ENCODE results near the gene COQ4.
A peak's percentile ranks its signal among the peaks of the same experiment; 100 is the strongest.

The COQ4 gene

DNA sequence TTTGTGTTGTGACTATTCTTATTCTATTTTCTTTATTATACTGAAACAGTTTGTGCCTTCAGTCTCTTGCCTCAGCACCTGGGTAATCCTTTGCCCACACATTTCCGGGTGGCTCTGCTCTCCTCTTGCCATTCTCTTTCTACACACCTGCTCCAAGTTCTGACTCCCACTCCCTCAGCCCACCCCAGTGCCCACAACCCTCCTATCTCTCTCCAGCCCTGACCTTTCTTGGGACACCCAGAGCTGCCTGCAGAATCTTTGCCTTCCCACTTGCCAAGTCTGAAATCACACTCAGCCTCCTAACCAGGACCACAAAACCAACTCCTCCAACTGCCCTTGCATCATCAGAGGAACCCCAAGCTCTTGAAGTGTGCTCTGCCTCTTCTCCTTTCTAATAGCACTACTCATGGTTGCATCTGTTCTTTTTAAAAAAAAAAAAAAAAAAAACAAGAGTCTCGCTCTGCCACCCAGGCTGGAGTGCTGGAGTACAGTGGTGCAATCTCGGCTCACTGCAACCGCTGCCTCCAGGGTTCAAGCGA is 42.5 kb upstream of the COQ4 start:
- peaks cover 59% of the 10 kb centered on the region for H3K4me1 Mint-ChIP-seq
- H3K27me3 Mint-ChIP-seq (ENCODE audit: low read depth, poor library complexity), result peaks cover 2% of the 10 kb centered on the region
- peak overlapping the region; percentile 21 for H3K4me3 Mint-ChIP-seq
- H3K27ac Mint-ChIP-seq, result peak overlapping the region; percentile 62
- peaks cover 7% of the 10 kb centered on the region for H3K36me3 Mint-ChIP-seq (ENCODE audit: low read depth)
- H3K9me3 Mint-ChIP-seq, result no peaks in the 10 kb centered on the region
- no peak for DNase-seq
- no peak for TF ChIP-seq CTCF (IDR thresholded peaks at IDR 0.05)

GRCh38 chr9:128282500-128282899 is 40.1 kb upstream of the COQ4 start:
- H3K4me1 Mint-ChIP-seq, result peaks cover 46% of the 10 kb centered on the region
- peaks cover 13% of the 10 kb centered on the region for H3K36me3 Mint-ChIP-seq (ENCODE audit: low read depth)
- H3K27me3 Mint-ChIP-seq (ENCODE audit: low read depth, poor library complexity), result no peaks in the 10 kb centered on the region
- H3K27ac Mint-ChIP-seq, result no peak overlapping the region
- H3K9me3 Mint-ChIP-seq, result no peaks in the 10 kb centered on the region
- DNase-seq, result no peak
- no peak overlapping the region for H3K4me3 Mint-ChIP-seq
- TF ChIP-seq CTCF (IDR thresholded peaks at IDR 0.05), result no peak

GRCh38 chr9:128285033-128285784 is 37.4 kb upstream of the COQ4 start:
- no peak for DNase-seq

DNA sequence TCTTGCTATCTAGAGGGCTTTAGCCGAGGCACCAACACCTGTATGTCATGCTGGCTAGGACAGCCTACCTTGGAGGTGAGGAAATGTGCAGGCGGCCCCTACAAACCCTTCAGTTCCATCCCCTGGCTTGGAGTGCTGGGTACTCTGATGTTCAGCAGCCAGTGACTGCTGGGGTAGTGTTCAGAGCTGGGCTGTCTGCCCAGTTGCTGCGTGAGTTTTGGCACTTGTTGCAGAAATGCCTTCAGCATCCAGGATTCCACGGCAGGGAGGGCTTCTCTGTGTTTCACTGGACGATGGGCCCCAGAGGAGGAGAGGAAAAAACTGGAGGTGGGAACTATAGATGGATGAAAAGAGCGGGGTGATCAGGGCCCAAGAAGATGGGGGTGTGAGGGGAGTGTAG is 36.2 kb upstream of the COQ4 start:
- DNase-seq, result no peak
- H3K9me3 Mint-ChIP-seq, result no peaks in the 10 kb centered on the region
- peaks cover 17% of the 10 kb centered on the region for H3K4me1 Mint-ChIP-seq
- no peak overlapping the region for H3K27ac Mint-ChIP-seq
- H3K36me3 Mint-ChIP-seq (ENCODE audit: low read depth), result peaks cover 23% of the 10 kb centered on the region
- H3K27me3 Mint-ChIP-seq (ENCODE audit: low read depth, poor library complexity), result peaks cover 3% of the 10 kb centered on the region
- no peak overlapping the region for H3K4me3 Mint-ChIP-seq
- TF ChIP-seq CTCF (IDR thresholded peaks at IDR 0.05), result no peak

More at GRCh38 chr9:128285033-128285784, 37.4 kb upstream of the COQ4 start:
- Mint-ChIP-seq H3K4me1 (peaks cover 28% of the 10 kb centered on the region), H3K27ac (peak overlapping the region; percentile 44), H3K9me3 (no peaks in the 10 kb centered on the region), H3K4me3 (no peak overlapping the region), H3K36me3 (ENCODE audit: low read depth) (peaks cover 27% of the 10 kb centered on the region), H3K27me3 (ENCODE audit: low read depth, poor library complexity) (peaks cover 3% of the 10 kb centered on the region)
- TF ChIP-seq CTCF (IDR thresholded peaks at IDR 0.05), result no peak

DNA sequence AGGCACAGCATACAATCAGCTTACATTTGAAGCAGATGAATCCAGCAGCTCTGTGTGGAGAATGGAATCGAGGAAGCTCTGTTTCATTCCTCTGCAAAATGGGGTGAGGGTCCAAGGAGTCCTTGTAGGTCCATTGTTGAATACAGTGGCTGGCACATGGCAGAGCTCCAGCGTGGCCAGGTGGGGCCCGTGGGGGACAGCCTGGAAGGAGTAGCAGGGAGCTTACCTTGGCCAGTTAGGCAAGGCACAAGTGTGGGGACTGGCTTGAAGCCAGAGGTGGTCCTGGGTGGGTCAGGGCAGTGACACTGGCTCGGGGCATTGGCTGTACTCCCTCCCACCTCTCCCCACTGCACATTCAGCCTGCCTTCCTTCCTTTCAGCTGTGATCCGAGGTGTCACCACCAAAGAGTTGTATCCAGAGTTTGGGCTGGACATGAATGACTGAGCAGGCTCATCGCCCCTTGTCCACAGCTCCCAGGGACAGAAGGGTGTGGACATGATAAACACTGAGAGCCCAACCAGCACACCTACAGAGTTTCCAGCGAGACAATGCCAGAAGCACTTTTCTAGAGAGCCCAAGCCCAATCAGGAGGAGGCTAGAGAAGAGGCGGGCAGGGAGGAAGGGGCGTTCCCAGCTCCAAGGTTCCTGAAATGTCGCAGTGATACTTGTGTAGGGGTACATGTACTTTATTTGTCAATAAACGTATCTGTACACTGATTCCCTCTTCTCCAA is 34.2 kb upstream of the COQ4 start:
- H3K4me1 Mint-ChIP-seq, result peaks cover 14% of the 10 kb centered on the region
- DNase-seq, result no peak
- H3K4me3 Mint-ChIP-seq, result no peak overlapping the region
- peaks cover 24% of the 10 kb centered on the region for H3K36me3 Mint-ChIP-seq (ENCODE audit: low read depth)
- H3K27ac Mint-ChIP-seq, result peak overlapping the region; percentile 94
- peaks cover 3% of the 10 kb centered on the region for H3K27me3 Mint-ChIP-seq (ENCODE audit: low read depth, poor library complexity)
- TF ChIP-seq CTCF (IDR thresholded peaks at IDR 0.05), result no peak
- no peaks in the 10 kb centered on the region for H3K9me3 Mint-ChIP-seq

Measured in nephron progenitor cell (in vitro differentiated cells).